ENCODE measurements around the gene STT3A.

The STT3A gene

GRCh38 chr11:125670172-125670571 is 77.5 kb downstream of the STT3A start:
- DNase-seq: no peak

- DNase-seq: no peak
Observed at GRCh38 chr11:125671561-125671960, 78.9 kb downstream of the STT3A start.

All from activated CD8-positive, alpha-beta memory T cell treated with anti-CD3 and anti-CD28 coated beads, Interleukin-2, amount 50 U/mL, for 4 hours (primary cell).